Fibroblast of lung (primary cell): ENCODE data around the gene UBL4B.

Source experiments
- CTCF ChIP-seq, 2 donors: IDR thresholded peaks in 1 of 2; conservative IDR thresholded peaks in 1 of 2; 1 replicate in 1 of 2; 2 replicates in 1 of 2; pipeline ENCODE4 v1.5.1; 2011 to 2012; ENCODE audit warnings: low read length in 2 of 2, control low read depth in 1 of 2, inconsistent platforms in 1 of 2, low read depth in 1 of 2, mild to moderate bottlenecking in 1 of 2
- EZH2 ChIP-seq: IDR thresholded peaks from 2 replicates; pipeline ENCODE4 v1.5.1; 2012; ENCODE audit warnings: low read length, control low read depth, mild to moderate bottlenecking; ENCODE audit errors: missing control alignments

DNA sequence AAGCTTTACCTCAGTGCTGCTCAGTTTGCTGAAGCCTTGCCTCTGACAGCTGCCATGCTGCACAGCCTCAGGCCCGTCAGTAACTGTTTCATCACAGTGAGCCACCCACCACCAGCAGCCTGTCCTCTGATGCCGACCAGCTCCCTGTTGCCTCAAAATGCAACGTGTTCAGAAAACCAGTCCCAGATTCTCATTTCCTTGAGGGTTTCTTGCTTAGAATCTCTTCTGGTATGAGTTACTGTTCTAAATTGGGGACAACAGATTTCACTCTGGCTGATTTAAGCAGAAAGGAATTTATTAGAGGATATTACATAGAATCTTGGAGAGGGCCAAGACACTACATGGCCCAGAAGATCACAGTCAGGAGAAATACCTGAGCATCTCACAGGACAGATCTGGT lies 11.0 kb downstream of the UBL4B start:
- no peak for TF ChIP-seq CTCF (conservative IDR thresholded peaks at IDR 0.05 in 1 of 2, IDR thresholded peaks at IDR 0.05 in 1 of 2; ENCODE audit: low read depth in 1 of 2, low read length in 2 of 2)
- TF ChIP-seq EZH2, result no peak
